GM18499 (cell line): ENCODE measurements around the gene IGF1R.
A peak's percentile ranks its signal among the peaks of the same experiment; 100 is the strongest.

Source experiments
- ATAC-seq: cut with Tn5 transposase; IDR thresholded peaks from one replicate; pipeline ENCODE4 v1.9.1; 2021; ENCODE audit warnings: moderate number of reproducible peaks; ENCODE audit not compliant: insufficient read depth, unreplicated experiment

Gene IGF1R

DNA sequence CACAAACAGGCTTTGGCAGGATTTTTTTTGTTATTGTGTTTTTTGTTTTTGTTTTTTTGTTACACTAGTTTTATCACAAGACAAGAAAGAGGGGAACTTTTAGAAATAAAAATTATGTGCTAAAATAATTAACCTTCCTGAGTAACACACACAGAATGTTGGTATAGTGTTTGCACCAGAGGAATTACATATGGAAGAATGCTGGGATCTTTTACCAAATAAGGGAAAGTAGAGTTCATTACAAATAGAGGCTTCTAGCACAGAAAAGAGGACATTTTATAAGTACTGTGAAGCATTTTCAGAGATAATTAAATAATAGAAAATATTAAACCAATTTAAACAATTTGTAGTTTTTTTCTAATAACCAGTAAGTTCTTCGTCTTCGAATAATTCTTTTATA, 116.0 kb downstream of the IGF1R start:
- no peak for ATAC-seq

DNA sequence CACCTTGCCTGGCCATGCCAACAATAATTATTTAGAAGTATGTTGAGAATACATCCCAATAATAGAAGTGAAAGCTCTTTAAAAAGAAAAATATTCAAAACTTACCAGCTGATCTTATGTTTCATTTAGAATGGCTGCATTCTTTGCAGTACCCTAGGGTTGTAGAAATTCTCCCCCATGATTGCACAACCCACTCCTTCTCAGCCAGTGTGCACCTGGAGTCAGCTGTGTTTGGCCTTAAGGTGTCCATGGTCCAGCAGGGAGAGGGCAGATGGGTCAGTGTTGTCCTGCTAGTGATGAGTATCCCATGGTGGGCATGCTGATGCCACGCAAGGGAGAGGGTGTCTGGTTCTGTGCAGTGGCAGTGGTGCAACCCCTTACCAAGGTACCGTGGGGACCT, 117.3 kb downstream of the IGF1R start:
- no peak for ATAC-seq

DNA sequence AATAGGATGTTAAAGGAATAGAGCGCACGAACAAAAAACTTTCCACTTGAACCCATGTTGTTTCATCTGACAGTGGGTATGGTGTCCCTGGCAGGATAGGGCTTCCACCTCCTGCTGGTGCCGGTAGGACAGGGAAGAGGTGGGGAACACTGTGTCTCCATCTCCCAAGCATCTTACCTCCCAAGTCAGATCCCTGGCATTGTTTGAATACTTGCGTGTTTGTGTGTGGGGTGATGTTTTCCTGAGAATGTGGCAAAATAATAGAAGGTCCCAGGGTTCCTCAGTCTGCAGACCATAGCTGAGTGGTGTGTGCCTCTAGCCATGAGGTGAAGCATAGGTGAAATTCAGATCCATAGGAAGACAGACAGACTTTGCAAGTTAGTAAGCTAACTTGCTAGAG, 119.4 kb downstream of the IGF1R start:
- ATAC-seq: no peak

DNA sequence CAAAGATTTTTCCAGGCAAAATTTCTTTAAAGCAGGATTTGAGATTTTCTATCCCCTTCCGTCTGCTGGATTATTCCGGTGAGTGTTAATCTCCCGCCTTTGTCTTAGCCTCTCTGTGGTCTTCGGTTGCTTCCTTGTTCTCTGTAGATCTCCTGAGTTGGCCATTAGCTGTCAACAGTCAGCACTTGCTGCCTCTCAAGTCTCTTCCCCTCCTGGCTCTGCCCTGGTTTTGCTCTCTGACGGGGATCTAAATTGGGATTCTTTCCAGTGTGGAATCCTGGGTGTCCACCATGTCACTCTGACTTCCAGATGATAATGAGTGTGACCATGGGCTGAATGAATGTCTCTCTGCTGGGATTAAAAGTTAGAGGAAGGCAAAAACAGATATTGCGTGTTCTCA, 121.5 kb downstream of the IGF1R start:
- no peak for ATAC-seq

DNA sequence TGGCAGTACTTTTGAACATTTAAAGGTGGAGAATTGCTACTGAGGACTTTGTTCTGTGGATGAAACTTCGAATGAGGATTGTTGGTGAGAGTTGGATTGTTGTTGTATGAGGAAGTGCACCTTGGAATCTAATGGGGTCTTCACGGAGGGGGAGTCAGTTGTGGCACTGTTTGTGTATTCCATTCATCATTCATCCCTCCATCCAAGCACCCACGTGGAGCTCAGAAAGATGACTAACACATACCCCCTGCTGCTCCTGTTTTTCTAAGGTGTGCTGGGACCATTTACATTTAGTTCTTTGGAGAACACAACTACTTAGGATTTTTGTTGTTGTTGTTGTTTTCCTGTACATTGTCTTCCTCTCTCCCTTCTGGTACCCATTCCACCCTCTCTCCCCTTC, 122.6 kb downstream of the IGF1R start:
- ATAC-seq: no peak

DNA sequence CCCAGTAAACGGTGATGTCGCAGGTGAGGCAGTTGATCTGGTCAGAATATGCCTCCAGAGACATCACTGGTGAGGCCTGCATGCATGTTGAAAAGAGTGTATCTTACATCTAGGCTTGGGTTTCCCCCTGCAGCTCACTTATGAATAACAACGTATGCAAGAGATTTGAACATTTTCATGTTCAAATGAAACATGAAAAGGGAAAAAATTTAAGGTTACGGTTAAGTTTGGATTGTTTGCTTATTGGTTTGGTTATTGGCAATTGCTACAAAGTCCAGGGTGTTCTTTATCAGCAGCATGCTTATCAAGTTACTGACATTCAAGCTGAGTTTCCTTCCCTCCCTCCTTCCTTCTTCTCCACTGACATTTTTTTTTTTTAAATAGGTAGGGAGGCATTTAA, 123.2 kb downstream of the IGF1R start:
- ATAC-seq: no peak

DNA sequence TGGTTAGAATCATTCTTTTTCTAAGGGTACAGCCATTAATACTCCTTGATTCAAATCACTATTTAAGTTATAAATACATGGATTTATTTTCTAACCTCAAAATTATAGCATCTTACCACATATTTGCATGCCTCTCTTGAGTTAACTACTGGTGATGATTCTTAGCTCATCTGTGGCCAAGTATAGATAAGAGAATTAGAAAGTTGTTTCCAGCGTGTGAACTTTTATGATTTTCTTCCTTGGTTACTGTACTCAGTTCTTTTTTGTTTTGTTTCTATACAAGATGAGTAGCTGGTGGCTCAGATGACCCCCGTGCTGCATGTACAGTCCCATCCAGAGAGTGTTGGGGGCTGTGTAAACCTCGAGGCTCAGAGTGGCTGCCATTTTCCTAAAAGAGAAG, 124.6 kb downstream of the IGF1R start:
- ATAC-seq: no peak

DNA sequence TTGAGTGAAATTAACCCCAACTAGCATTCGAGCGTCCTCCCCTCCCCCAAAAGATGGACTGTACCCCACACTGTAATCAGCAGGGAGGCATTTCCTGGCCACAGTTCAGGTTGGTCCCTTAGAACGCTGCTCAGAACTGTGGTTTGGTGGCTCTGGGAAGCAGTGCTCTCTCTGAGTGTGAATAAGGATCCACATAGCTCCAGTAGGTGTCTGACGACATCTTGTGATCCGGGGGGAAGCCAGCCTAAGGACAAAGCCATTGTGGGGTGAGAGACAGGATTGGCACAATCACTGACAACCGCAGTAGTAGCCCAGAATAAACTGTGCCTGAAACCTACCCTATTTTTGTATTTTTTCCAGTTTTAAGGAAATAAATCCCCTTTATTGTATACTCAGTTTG, 125.3 kb downstream of the IGF1R start:
- no peak for ATAC-seq

DNA sequence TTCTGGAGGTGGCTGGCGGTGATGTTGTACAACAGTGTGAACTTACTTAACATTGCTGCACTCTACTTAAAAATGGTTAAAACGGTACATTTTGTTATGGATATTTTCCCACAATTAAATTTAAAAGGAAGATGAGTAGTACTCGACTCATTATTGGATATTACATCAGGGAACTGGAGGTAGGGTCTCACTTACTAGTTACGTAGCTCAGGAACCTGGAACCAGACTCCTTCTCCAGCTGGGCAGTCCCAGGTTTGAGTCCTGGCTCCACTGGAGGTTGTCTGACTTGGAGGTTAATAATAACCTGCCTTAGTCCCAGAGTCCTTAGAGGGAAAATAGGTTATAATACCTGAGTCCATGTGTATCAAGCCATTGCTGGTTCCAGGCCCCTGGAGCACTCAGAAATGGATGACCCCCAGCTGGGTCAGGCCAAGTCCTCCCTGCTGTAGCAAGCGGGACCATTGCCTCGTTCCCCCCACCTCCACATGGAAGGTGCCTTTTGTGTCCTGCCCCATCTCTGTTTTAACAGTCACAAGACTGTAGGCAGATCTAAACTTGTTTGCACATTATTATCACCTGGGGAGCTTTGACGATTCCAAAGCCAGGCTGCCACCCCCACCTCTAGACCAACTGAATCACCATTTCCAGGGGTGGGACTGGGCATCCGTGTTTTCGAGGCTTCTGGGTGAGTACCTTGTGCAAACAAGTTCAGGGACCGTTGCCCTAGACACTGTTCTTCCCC, 126.6 kb downstream of the IGF1R start:
- no peak for ATAC-seq

DNA sequence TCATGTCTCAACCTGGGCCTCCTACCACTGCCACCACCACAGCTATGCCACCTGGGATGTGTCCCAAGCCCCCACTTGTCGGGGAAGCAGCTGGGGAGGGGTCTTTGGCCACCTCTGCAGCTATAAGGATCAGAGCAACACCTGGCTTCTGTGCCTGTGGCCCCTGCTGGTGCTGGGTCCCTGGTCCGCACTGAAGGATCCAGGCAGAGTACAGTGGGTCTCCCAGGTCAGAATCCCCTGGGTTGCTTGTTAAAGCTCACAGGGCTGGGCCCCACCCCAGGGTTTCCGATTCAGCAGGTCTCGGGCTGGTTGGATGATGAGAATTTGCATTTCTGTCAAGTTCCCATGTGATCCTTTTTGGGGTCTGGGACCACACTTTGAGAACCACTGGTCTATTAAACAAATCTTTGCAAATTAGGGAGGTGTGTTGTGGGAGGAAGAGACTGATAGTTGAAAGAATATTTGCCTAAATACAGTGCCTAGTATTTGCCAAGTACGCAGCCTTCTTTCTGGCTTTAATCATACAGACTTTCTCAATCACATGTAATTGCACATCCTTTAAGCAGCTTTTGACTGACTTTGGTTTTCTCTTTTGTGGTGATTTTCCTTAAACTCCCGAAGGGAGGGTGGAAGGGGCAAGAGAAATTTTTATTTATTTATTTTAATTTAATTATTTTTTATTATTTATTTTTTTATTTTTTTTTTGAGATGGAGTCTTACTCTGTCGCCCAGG, 127.3 kb downstream of the IGF1R start:
- ATAC-seq: no peak

DNA sequence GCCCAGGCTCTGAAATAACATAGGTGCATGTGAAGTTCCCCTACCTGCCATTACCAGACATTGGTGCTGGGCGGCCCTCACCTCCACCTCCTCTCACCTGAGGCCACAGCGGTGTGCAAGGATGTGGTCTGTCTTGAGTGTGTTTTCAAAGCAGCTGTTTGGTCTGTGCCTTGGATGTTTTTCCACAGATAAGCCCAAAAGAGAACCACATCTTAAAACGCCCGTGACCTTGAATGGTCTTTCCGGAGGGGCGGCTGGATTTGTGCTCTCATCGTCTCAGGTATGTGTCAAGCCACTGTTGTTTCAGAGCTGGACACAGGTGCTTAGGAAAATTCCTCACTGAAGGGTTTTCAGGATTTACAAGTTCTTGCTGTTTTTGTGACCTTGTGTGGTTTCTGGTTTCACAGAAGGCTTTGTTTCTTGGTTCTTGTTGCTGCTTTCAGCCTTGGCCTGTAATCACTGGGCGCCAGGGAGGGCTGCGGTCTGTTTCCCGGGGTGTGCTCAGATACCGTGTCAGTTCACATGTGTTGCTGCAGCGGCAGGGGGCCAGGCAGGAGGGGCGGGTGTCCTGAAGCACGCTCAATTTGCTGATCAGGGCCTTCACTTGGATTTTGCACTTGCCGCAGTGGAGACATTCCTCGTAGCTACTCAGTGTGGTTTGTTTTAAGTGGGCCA, 128.4 kb downstream of the IGF1R start:
- ATAC-seq: no peak

DNA sequence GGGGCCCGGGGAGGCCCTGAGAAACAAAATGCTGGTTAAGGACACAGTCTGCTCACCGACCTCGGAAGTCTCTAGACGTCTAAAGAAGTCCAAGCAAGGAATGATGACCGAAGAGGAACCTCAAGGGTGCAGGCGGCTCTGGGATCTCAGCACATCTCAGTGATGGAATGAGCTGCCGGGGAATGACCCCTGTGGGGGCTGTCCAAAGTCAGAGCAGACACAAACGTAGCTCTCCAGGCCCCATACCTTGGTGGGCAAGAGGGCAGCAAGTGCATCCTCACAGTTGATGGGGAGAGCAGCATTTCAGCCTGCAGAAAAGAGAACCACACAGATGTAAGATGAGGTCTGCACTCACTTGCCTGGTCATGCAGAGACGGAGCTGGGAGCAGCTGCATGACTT, 129.1 kb downstream of the IGF1R start:
- ATAC-seq: no peak

DNA sequence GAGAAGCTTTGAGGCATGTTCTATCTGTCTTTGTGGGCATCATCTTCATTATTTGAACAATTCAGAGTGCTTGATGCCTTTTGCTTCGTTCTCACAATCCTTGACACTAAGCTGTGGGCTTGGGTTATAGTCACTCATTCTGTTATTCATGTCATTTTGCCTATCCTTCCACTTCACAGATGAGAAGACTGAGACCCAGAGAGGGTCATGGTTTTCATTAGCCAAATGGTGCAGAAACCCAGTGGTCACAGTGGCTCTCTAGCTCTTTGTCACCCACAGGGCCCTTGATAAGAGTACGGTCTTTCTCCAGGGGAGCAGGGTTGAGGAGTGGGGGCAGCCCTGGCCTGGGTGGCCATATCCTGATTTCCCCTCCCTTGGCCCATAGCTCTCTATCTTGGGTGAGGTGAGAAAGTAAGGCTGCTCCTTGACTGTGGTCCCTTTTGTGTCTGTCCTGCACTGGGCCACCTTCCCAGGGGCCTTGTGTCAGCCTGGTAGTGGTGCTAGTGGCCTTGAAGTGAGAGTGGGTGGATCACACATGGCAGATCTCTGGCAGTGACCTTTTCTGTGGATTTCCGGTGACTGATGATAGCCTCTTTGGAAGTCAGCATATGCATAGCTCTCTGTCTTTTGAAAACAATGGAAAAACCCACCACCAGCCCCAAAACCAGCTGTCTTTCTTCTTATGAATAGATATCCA, 130.1 kb downstream of the IGF1R start:
- no peak for ATAC-seq

DNA sequence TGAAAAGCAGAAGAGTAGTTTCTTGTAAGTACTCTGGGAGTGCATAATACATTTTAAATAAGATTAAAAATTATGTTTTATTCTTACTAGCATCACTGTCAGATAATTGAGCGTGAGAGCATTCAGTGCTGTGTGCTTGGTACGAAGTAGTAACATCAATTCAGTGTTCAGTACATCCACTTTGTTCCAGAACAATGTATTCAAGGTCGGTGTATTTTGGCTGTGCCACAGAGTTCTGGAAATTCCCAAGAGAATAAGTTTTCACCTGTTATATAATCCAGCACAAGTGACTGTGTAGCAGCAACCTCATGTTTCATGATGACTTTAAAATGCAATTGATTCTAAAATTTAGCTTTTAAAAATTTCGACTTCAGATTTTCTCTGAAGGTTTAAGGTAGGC, 130.6 kb downstream of the IGF1R start:
- ATAC-seq: no peak

DNA sequence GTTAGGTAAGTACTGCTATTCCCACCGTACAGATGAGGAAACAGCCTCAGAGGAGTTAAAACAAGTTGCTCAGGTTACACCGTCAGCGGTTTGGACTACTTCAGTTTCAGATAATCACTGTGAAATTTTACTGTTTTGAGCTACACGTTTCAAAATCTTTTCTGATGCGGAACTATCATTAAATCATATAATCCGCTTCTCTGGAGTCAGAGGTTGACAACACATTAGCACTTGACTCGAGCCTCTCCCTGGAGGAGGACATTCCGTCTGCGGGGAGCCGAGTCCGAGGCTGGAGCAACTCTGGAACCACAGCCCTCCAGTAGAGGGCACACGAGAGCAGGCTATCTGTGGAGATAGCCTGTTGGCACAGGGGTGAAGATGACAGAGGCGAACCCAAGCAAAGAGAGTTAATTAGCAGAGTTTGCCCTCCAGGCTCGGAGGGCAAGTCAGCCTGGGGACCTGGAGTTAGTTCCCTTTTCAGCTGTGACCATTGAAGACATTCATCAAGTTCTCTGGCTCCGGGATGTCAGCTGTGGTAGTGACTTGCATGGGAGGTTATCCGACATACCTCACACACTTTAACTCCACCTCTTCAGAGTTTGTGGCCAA, 131.2 kb downstream of the IGF1R start:
- peak; percentile 74 for ATAC-seq

DNA sequence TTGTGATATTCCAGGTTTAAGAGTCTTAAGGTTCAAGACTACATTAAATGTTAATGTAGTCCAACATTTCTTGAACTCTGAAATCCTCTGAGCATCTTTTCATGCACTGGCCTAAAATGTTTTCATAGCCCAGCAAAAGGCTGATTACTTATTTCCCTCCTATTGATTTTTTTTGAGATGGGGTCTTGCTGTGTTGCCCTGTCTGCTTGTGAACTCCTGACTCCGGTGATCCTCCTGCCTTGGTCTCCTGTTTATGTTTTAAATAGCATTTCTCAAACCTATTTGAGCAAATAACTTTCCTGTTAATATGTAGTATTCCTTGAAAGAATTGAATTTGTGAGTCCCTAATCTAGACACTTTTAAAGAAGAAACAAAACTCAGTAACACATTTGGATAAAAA, 133.5 kb downstream of the IGF1R start:
- no peak for ATAC-seq

DNA sequence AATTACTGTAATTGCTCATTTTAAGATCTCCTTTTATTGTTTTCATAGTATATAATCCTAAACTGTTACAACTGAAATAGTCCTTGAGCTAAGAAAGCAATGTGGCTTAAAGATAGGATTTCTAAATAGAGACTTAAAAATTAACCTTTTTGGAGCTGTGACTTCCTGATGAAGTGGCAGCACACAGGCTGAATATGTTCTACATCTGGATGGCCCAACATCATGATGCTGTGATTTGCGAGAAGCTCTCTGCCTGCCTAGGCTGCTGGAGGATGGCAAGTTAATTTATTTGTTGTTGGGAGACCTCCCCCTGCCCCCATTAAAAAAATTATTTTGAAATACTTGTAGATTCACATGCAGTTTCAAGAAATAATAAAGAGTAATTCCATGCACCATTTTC, 134.5 kb downstream of the IGF1R start:
- ATAC-seq: no peak

DNA sequence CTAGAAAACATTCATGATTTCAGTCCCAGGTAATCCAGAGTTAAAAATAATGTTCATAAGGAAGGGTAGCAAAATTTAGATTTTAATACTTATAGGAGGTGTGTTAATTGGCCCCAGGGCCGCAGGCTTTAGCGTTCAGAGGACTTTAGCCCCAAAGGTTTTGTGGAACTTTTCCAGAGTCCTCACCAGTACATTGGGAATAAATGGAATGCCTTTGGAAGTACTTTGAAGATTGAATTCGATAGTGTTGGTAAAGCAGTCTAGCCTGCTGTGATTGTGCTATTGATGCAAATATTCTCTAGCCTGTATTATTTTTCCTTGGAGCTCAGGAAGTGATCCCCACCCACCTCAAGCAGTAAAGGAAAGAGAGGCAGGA, 137.1 kb downstream of the IGF1R start:
- ATAC-seq: no peak

DNA sequence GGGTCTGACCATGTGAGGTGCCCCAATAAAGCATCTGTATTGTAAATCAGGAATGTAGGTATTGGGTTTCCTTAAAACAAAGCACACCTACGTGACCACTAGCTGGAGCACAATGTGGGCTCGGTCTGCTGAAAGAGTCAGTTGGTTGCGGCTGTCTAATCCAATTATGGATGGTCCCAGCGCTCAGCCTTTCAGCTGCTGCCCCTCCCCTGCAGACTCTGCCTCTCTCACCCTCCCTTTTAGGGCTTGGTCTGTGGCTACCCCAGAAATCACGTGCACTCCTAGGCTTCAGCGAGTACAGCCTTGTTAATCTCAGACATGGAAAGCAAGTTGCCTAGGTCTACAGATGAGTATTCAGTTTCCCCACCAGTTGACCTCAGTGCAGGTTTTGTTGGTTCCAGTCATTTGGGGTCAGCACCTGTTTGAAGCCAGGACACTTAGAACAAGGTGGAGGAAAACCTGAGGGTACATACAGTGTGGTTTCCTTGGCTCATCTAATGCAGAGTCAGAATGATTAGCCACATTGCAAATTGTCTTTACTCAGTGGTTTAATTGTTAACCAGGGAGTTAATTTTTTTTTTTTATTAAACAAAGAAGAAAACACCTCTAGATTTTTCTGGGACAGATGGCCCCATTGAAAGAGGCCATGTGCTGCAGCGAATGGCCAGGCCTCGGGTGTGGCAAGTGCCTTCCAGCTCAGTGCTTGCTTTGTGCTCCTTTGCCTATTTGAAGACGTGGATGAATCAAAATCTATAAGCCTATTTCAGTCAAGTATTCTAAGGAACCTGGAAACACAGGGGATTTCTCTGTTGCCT, 137.7 kb downstream of the IGF1R start:
- peak; percentile 68 for ATAC-seq

DNA sequence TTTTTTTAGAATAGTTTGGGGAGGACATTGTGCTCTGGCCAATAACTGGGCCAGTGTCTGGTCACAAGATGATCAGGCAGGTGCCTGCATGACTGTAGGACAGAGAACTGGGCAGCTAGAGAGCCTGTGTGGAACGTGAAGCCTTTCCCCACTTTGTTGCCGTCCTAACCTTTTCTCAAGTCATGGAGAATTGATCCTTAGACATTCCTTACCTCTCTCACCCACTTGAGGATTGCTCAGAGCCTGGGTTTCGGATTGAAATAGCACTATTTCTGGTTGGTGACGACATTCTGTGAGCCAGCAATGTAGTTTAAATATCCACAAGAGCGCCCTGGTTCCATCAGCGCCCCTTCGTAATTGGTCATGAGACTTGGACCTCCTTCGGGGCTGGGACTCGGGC, 138.4 kb downstream of the IGF1R start:
- no peak for ATAC-seq
